ENCODE measurements around the gene ICA1.

ICA1 gene

DNA sequence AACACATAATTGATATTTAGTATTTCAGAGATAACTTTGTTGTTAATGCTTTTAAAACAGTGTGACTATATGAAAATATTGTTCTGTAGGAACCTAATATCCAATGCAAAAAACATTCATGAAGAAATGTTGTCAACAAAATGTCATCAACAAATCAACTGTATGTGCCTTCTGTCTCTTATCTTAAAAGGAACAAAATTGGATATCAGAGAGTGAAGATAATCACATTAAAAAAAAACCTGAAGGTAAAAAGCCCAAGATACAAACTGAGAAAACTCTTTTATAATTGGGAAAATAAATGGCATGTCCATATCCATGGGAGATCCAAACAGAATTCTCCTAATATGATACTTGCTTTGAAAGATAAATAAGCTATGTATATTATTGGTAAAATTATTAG is 33.9 kb downstream of the ICA1 start:
- no peaks in the 10 kb centered on the region for H3K27me3 ChIP-seq

DNA sequence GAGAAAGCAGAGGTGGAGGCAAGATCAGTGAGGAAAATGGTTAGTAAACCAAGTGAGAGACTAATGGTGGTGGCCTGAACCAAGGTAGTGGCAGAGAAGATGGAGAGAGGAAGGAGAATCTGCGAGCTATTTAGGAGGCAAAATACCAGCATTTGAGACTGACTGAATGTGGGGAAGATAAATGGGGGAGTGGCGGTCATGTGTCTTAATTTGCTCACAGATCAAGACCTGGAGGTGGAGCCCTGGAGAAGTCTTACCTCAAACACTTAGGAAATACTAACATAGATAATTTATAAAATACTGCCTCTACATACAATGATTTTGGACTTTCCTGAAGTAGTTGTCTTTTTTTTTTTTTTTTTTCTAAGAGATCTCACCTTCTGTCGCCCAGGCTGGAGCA is 34.7 kb downstream of the ICA1 start:
- H3K27me3 ChIP-seq: no peaks in the 10 kb centered on the region
- H3K4me3 ChIP-seq (ENCODE audit: low read depth in 1 of 2, low read length in 1 of 2): no peak overlapping the region
- peaks cover 53% of the 10 kb centered on the region for H3K36me3 ChIP-seq
- no peaks in the 10 kb centered on the region for H3K9me3 ChIP-seq
- peaks cover 7% of the 10 kb centered on the region in 2 experiments for H3K4me1 ChIP-seq (ENCODE audit: control insufficient read depth in 1 of 2, insufficient read depth in 1 of 2, low read depth in 1 of 2, low read length in 1 of 2)
- no peak overlapping the region for H3K27ac ChIP-seq
- TF ChIP-seq, protein P1, sequence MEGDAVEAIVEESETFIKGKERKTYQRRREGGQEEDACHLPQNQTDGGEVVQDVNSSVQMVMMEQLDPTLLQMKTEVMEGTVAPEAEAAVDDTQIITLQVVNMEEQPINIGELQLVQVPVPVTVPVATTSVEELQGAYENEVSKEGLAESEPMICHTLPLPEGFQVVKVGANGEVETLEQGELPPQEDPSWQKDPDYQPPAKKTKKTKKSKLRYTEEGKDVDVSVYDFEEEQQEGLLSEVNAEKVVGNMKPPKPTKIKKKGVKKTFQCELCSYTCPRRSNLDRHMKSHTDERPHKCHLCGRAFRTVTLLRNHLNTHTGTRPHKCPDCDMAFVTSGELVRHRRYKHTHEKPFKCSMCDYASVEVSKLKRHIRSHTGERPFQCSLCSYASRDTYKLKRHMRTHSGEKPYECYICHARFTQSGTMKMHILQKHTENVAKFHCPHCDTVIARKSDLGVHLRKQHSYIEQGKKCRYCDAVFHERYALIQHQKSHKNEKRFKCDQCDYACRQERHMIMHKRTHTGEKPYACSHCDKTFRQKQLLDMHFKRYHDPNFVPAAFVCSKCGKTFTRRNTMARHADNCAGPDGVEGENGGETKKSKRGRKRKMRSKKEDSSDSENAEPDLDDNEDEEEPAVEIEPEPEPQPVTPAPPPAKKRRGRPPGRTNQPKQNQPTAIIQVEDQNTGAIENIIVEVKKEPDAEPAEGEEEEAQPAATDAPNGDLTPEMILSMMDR (IDR thresholded peaks at IDR 0.05): no peak

More for the DNA sequence above, 33.9 kb downstream of the ICA1 start:
- peaks cover 7% of the 10 kb centered on the region in 2 experiments for H3K4me1 ChIP-seq (ENCODE audit: control insufficient read depth in 1 of 2, insufficient read depth in 1 of 2, low read depth in 1 of 2, low read length in 1 of 2)
- no peak overlapping the region for H3K4me3 ChIP-seq (ENCODE audit: low read depth in 1 of 2, low read length in 1 of 2)
- H3K9me3 ChIP-seq: no peaks in the 10 kb centered on the region
- no peak overlapping the region for H3K27ac ChIP-seq
- TF ChIP-seq, protein P1 (IDR thresholded peaks at IDR 0.05): no peak
- H3K36me3 ChIP-seq: peaks cover 58% of the 10 kb centered on the region

DNA sequence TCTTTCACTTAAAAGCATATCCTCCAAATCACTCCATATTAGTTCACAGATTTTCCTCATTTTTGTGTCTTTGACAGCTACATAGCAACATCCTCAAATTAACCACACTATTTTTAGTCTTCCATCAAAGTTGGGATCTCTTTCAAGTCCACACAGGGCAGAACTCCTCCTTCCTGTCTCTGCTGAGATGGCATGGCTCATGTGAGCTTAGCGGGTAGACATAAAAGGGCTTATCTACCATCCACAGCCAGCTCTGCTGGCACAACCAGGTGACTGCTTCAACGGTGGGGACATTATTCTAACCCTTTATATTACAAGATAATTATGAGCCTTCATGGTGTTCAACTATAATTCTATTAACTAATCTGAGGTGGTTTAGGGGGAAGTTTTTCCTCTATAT is 35.5 kb downstream of the ICA1 start:
- no peak overlapping the region for H3K4me3 ChIP-seq (ENCODE audit: low read depth in 1 of 2, low read length in 1 of 2)
- TF ChIP-seq, protein P1 (IDR thresholded peaks at IDR 0.05): no peak
- H3K9me3 ChIP-seq: no peaks in the 10 kb centered on the region
- peaks cover 7% of the 10 kb centered on the region in 2 experiments for H3K4me1 ChIP-seq (ENCODE audit: control insufficient read depth in 1 of 2, insufficient read depth in 1 of 2, low read depth in 1 of 2, low read length in 1 of 2)
- H3K27ac ChIP-seq: no peak overlapping the region
- peaks cover 55% of the 10 kb centered on the region for H3K36me3 ChIP-seq
- H3K27me3 ChIP-seq: no peaks in the 10 kb centered on the region

DNA sequence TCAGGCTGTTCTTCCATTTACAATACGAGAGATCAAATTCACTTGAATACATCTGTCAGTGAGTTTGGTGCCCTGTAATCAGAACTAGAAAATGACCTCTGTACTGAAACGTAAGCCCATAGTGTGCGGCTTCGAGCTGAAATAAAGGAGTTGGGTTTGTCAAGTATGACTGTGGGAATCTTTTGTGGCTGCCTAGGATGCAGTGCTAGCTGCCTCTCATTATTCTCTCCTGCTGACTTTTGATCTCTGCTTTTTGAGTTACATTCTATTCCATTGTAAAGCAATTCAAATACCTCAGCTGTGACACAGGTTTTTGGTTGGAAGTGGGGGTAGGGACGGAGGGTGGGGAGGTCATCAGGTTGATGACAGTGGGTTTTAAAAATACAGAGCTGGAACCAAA is 40.4 kb downstream of the ICA1 start:
- peaks cover 50% of the 10 kb centered on the region for H3K36me3 ChIP-seq
- H3K4me1 ChIP-seq (ENCODE audit: control insufficient read depth in 1 of 2, insufficient read depth in 1 of 2, low read depth in 1 of 2, low read length in 1 of 2): peaks cover 7% of the 10 kb centered on the region in 2 experiments
- H3K27ac ChIP-seq: no peak overlapping the region
- TF ChIP-seq, protein P1 (IDR thresholded peaks at IDR 0.05): no peak
- H3K27me3 ChIP-seq: no peaks in the 10 kb centered on the region
- no peaks in the 10 kb centered on the region for H3K9me3 ChIP-seq
- no peak overlapping the region for H3K4me3 ChIP-seq (ENCODE audit: low read depth in 1 of 2, low read length in 1 of 2)

DNA sequence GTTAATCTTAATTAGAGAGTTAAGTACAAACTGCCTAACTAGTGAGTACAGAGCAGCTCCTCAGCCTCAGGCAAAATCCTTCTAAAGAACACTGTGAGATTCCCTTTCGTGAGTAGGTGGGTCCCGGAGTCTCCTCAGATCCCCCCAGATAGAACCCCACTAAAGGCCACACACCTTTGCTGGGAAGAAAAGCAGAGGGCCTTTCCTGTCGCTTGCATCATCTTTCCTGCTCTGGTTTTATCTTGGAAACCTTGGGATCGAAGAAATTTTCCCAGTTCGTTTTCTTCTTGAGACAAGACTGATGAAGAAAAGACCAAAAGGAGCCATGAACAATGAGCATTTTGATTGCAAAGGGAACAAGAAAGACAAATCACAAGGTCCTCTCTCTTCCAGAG is 40.9 kb downstream of the ICA1 start:
- no peaks in the 10 kb centered on the region for H3K27me3 ChIP-seq
- H3K4me1 ChIP-seq (ENCODE audit: control insufficient read depth in 1 of 2, insufficient read depth in 1 of 2, low read depth in 1 of 2, low read length in 1 of 2): peaks cover 7% of the 10 kb centered on the region in 2 experiments
- TF ChIP-seq, protein P1 (IDR thresholded peaks at IDR 0.05): no peak

More for the DNA sequence above, 40.9 kb downstream of the ICA1 start:
- Histone ChIP-seq H3K27ac (no peak overlapping the region), H3K4me3 (ENCODE audit: low read depth in 1 of 2, low read length in 1 of 2) (no peak overlapping the region), H3K9me3 (no peaks in the 10 kb centered on the region), H3K36me3 (peaks cover 52% of the 10 kb centered on the region)

Measured in neutrophil (primary cell).